ENCODE measurements around the gene LETM1. TPM values are rescaled to one million over a fixed set of nuclear protein-coding genes. Genes with fewer than 3 reads are reported as not detected.

Gene LETM1
- total and polyA plus RNA-seq, 2 of the 13 experiments (the other 11 are each of a cell fraction or from before 2014, with no cell fraction given) = 9.7 to 41.6 TPM

DNA sequence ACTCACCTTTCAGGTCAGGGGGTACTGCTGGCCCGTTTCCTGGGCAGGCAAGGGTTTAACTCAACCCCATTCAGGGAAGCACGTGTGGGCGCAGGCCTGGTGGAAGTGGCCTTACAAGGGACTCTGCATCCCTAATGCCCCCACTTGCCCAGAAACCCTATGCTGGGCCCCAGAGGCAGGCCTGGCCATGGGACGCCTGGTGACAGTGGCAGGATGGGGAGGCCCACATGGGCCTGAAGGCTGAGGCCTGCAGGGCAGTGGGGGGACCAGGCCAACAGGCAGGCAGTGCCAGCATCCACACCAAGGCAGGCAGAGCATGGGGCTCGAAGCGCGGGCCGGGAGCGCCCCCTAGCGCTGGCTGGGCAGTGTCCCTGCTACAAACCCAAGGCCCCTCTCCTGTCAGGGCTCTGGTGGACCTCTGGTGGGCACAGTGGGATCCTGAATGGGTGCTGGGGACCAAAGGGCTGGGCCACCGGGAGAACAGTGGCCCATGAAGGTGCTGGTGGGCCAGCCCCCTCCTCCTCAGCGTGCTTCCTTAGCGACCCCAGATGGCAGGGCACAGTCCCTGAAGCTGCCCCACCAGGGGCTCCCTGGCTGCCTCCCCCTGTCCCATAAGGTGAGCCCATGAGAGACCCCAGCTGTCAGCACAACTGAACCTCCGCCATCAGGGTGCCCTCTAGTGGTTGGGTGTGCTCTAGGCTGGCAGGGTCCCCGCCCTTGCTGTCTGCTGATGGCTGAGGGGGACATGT is 46.0 kb downstream of the LETM1 start (continued):
- TF ChIP-seq, protein P1, sequence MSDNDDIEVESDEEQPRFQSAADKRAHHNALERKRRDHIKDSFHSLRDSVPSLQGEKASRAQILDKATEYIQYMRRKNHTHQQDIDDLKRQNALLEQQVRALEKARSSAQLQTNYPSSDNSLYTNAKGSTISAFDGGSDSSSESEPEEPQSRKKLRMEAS (IDR thresholded peaks at IDR 0.05) = peak; percentile 49; the same call in 1 of the 2 replicates
- TF ChIP-seq, protein P2, sequence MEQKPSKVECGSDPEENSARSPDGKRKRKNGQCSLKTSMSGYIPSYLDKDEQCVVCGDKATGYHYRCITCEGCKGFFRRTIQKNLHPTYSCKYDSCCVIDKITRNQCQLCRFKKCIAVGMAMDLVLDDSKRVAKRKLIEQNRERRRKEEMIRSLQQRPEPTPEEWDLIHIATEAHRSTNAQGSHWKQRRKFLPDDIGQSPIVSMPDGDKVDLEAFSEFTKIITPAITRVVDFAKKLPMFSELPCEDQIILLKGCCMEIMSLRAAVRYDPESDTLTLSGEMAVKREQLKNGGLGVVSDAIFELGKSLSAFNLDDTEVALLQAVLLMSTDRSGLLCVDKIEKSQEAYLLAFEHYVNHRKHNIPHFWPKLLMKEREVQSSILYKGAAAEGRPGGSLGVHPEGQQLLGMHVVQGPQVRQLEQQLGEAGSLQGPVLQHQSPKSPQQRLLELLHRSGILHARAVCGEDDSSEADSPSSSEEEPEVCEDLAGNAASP (CRISPR knock-in tag; IDR thresholded peaks at IDR 0.05; ENCODE audit: borderline replicate concordance) = peak; percentile 66; the same call in 1 of the 2 replicates
- TF ChIP-seq RFX1 (IDR thresholded peaks at IDR 0.05) (no peak), ZNF781 (CRISPR knock-in tag; IDR thresholded peaks at IDR 0.05; ENCODE audit: borderline replicate concordance, not compliant biosample characterization) (no peak), SNAI1 (CRISPR knock-in tag; IDR thresholded peaks at IDR 0.05; ENCODE audit: borderline replicate concordance) (no peak; the same call in 1 of the 2 replicates), MEF2D (CRISPR knock-in tag; IDR thresholded peaks at IDR 0.05) (peak; percentile 38; the same call in 1 of the 2 replicates), RARA (CRISPR knock-in tag; IDR thresholded peaks at IDR 0.05) (0 out of 2 replicates have a peak, but pooled peaks have one; percentile 25), ZNF75D (CRISPR knock-in tag; IDR thresholded peaks at IDR 0.05; ENCODE audit: borderline replicate concordance) (no peak), ASH2L (IDR thresholded peaks at IDR 0.05; ENCODE audit: insufficient read length, low read depth, low read length) (no peak), ZSCAN21 (CRISPR knock-in tag; IDR thresholded peaks at IDR 0.05; ENCODE audit: borderline replicate concordance) (peak; percentile 17; the same call in 1 of the 2 replicates), ZNF598 (CRISPR knock-in tag; IDR thresholded peaks at IDR 0.05; ENCODE audit: borderline replicate concordance) (peak; percentile 86), SIX4 (CRISPR knock-in tag; IDR thresholded peaks at IDR 0.05) (no peak), ZNF556 (CRISPR knock-in tag; IDR thresholded peaks at IDR 0.05; ENCODE audit: borderline replicate concordance) (no peak; the same call in 1 of the 2 replicates), CCAR2 (optimal IDR thresholded peaks at IDR 0.05; ENCODE audit: low read depth, low read length) (no peak), SMC3 (IDR thresholded peaks at IDR 0.05; ENCODE audit: low read length) (peak; percentile 68; the same call in 1 of the 2 replicates), NFKBIZ (CRISPR knock-in tag; IDR thresholded peaks at IDR 0.05) (no peak; the same call in 1 of the 2 replicates), ZNF335 (CRISPR knock-in tag; IDR thresholded peaks at IDR 0.05) (no peak), RAD21 (CRISPR knock-in tag; IDR thresholded peaks at IDR 0.05) (peak; percentile 99), ZNF234 (CRISPR knock-in tag; conservative IDR thresholded peaks at IDR 0.05) (no peak)
- TF ChIP-seq, protein P3, sequence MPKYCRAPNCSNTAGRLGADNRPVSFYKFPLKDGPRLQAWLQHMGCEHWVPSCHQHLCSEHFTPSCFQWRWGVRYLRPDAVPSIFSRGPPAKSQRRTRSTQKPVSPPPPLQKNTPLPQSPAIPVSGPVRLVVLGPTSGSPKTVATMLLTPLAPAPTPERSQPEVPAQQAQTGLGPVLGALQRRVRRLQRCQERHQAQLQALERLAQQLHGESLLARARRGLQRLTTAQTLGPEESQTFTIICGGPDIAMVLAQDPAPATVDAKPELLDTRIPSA (CRISPR knock-in tag; IDR thresholded peaks at IDR 0.05; ENCODE audit: borderline replicate concordance) = no peak
- TF ChIP-seq, protein P4, sequence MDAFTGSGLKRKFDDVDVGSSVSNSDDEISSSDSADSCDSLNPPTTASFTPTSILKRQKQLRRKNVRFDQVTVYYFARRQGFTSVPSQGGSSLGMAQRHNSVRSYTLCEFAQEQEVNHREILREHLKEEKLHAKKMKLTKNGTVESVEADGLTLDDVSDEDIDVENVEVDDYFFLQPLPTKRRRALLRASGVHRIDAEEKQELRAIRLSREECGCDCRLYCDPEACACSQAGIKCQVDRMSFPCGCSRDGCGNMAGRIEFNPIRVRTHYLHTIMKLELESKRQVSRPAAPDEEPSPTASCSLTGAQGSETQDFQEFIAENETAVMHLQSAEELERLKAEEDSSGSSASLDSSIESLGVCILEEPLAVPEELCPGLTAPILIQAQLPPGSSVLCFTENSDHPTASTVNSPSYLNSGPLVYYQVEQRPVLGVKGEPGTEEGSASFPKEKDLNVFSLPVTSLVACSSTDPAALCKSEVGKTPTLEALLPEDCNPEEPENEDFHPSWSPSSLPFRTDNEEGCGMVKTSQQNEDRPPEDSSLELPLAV (CRISPR knock-in tag; conservative IDR thresholded peaks at IDR 0.05; ENCODE audit: low read depth) = no peak
- TF ChIP-seq, protein P5, sequence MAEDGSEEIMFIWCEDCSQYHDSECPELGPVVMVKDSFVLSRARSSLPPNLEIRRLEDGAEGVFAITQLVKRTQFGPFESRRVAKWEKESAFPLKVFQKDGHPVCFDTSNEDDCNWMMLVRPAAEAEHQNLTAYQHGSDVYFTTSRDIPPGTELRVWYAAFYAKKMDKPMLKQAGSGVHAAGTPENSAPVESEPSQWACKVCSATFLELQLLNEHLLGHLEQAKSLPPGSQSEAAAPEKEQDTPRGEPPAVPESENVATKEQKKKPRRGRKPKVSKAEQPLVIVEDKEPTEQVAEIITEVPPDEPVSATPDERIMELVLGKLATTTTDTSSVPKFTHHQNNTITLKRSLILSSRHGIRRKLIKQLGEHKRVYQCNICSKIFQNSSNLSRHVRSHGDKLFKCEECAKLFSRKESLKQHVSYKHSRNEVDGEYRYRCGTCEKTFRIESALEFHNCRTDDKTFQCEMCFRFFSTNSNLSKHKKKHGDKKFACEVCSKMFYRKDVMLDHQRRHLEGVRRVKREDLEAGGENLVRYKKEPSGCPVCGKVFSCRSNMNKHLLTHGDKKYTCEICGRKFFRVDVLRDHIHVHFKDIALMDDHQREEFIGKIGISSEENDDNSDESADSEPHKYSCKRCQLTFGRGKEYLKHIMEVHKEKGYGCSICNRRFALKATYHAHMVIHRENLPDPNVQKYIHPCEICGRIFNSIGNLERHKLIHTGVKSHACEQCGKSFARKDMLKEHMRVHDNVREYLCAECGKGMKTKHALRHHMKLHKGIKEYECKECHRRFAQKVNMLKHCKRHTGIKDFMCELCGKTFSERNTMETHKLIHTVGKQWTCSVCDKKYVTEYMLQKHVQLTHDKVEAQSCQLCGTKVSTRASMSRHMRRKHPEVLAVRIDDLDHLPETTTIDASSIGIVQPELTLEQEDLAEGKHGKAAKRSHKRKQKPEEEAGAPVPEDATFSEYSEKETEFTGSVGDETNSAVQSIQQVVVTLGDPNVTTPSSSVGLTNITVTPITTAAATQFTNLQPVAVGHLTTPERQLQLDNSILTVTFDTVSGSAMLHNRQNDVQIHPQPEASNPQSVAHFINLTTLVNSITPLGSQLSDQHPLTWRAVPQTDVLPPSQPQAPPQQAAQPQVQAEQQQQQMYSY (CRISPR knock-in tag; IDR thresholded peaks at IDR 0.05) = no peak
